Uterus (tissue), 2 donors: ENCODE measurements around the gene FNIP2.
"Not testable (repeated sequence)": the region's sequence is repeated elsewhere in the genome, so short reads cannot be mapped to it uniquely, and the experiment has no call there.

Experiments used
- CTCF ChIP-seq, 4 experiments: fragments of 200-600 bp in 2 of 4; fragments of 450-650 bp in 2 of 4; sonication (generic) in 2 of 4; IDR thresholded peaks; one replicate each; pipeline ENCODE4 v1.5.1; 2016 to 2019; ENCODE audit warnings: antibody characterized with exemption in 4 of 4, mild to moderate bottlenecking in 2 of 4, moderate library complexity in 1 of 4
- POLR2A ChIP-seq, 2 donors: fragments of 450-650 bp; IDR thresholded peaks; one replicate each; pipeline ENCODE4 v1.6.1; 2016; ENCODE audit warnings: antibody characterized with exemption in 2 of 2, mild to moderate bottlenecking in 1 of 2, moderate library complexity in 1 of 2

DNA sequence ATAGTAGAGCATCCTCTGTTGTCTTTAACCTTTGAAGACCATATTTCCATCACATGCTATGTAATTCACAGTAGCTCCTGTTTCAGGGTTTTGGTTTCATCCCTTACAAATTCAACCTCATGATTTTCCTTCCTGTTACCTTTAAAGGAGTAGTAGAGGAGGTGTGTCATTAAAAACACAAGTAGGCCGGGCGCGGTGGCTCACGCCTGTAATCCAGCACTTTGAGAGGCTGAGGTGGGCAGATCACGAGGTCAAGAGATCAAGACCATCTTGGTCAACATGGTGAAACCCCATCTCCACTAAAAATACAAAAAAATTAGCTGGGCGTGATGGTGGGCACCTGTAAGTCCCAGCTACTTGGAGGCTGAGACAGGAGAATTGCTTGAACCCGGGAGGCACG lies 59.3 kb downstream of the FNIP2 start:
- not testable (repeated sequence) for TF ChIP-seq POLR2A, CTCF (IDR thresholded peaks at IDR 0.05)
